HepG2 (cell line): Measurements from ENCODE around the gene GLE1. TPM values are rescaled to one million over a fixed set of nuclear protein-coding genes. Genes with fewer than 3 reads are reported as not detected.

ENCODE experiments used
- ARID5B ChIP-seq: IDR thresholded peaks from 2 replicates; pipeline ENCODE4 v1.4.0; 2020; ENCODE audit warnings: mild to moderate bottlenecking, missing genetic modification reagents
- NFKB2 ChIP-seq: sonication (generic); formaldehyde crosslinking; IDR thresholded peaks from 2 replicates; pipeline ENCODE4 v1.4.0; 2020; ENCODE audit warnings: missing genetic modification reagents, borderline replicate concordance
- NR1H2 ChIP-seq: sonication (generic); formaldehyde crosslinking; IDR thresholded peaks from 2 replicates; pipeline ENCODE4 v1.8.1; 2022; ENCODE audit warnings: low read depth, missing genetic modification reagents, borderline replicate concordance
- ZNF446 ChIP-seq: sonication (generic); formaldehyde crosslinking; IDR thresholded peaks from 2 replicates; pipeline ENCODE4 v1.5.0; 2020; ENCODE audit warnings: mild to moderate bottlenecking, missing genetic modification reagents
- ZNF512 ChIP-seq: sonication (generic); formaldehyde crosslinking; IDR thresholded peaks from 2 replicates; pipeline ENCODE4 v1.4.0; 2020; ENCODE audit warnings: mild to moderate bottlenecking, missing genetic modification reagents
- ZNF777 ChIP-seq: sonication (generic); formaldehyde crosslinking; IDR thresholded peaks from 2 replicates; pipeline ENCODE4 v1.4.0; 2020; ENCODE audit warnings: missing genetic modification reagents
- polyA plus RNA-seq, 8 experiments: library from polyadenylated mRNA; depleted of rRNA in 3 of 8; stranded (reverse) in 7 of 8; unstranded in 1 of 8; fragments of >200 nt; fragmentation: Illumina TruSeq in 4 of 8; extraction: Trizol in 4 of 8; gene quantifications; 2 replicates each; pipeline versions ENCODE4 v1.2.1 to v1.2.3, GENCODE V29; 2011 to 2016; ENCODE audit warnings: low read depth in 4 of 8, missing spikeins in 1 of 8, mixed read lengths in 1 of 8; ENCODE audit not compliant: insufficient read depth in 1 of 8
- total RNA-seq, 5 experiments: library from RNA; depleted of rRNA; stranded (reverse); fragments of >200 nt; fragmentation: Illumina TruSeq; extraction: Trizol; gene quantifications; 2 replicates each; pipeline ENCODE4 v1.2.3, GENCODE V29; 2016; ENCODE audit warnings: low read depth in 1 of 5
- TF ChIP-seq, protein P1 (sequence below): sonication (generic); formaldehyde crosslinking; IDR thresholded peaks from 2 replicates; pipeline ENCODE4 v1.5.0; 2020; ENCODE audit warnings: mild to moderate bottlenecking, missing genetic modification reagents, borderline replicate concordance
- TF ChIP-seq, protein P2 (sequence below): sonication (generic); formaldehyde crosslinking; IDR thresholded peaks from one replicate; pipeline ENCODE4 v1.5.1; 2020; ENCODE audit warnings: mild to moderate bottlenecking, missing genetic modification reagents; ENCODE audit errors: not compliant biosample characterization
- TF ChIP-seq, protein P3 (sequence below): sonication (generic); formaldehyde crosslinking; IDR thresholded peaks from 2 replicates; pipeline ENCODE4 v1.9.0; 2021; ENCODE audit warnings: missing genetic modification reagents, mild to moderate bottlenecking, borderline replicate concordance

GLE1 gene
- total and polyA plus RNA-seq, 2 of the 13 experiments (the other 11 are each of a cell fraction or from before 2014, with no cell fraction given) = 14.7 to 28.8 TPM

DNA sequence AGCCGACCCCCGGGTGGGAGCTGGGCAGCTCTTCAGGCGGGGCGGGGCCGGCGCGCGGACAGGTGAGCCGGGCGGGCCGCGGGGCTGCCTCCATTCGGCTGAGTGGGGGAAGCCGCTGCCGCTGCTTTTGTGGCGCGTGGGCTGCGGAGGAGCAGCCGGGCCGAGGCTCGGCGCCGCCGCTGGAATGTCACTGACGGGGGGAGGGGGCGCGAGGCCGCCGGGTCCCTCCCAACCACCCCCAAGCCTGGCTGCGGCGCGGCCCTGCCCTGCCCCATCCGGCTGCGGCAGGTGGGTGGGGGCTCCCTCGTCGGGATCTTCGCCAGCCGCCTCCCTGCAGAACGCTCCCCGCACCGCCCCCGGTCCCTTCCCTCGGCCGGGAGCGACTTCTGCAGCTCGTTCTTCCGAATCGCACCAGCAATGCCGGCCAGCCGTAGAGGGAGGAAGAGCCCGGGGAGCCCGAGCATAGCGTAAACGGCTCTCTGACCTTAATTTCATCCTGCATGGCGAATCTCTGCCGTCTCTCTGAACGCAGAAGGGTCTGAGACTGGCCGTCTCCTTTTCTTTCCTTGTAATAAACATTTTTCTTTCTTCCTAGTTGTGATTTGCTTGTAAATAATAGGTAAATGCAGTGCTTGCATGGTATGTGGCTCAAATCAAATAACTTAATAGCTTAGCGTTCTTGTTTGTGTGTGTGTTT is 48.4 kb downstream of the GLE1 start (continued):
- 0 out of 2 replicates have a peak, but pooled peaks have one; percentile 40 for TF ChIP-seq ARID5B
- no peak for TF ChIP-seq NFKB2
- no peak for TF ChIP-seq ZNF512 (CRISPR knock-in tag)
- TF ChIP-seq, protein P1, sequence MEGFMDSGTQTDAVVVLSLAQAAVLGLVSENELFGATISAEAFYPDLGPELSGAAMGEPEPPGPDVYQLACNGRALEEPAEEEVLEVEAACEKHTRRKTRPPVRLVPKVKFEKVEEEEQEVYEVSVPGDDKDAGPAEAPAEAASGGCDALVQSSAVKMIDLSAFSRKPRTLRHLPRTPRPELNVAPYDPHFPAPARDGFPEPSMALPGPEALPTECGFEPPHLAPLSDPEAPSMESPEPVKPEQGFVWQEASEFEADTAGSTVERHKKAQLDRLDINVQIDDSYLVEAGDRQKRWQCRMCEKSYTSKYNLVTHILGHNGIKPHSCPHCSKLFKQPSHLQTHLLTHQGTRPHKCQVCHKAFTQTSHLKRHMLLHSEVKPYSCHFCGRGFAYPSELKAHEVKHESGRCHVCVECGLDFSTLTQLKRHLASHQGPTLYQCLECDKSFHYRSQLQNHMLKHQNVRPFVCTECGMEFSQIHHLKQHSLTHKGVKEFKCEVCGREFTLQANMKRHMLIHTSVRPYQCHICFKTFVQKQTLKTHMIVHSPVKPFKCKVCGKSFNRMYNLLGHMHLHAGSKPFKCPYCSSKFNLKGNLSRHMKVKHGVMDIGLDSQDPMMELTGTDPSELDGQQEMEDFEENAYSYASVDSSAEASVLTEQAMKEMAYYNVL (CRISPR knock-in tag) = no peak
- no peak for TF ChIP-seq ZNF446 (CRISPR knock-in tag)
- TF ChIP-seq, protein P2, sequence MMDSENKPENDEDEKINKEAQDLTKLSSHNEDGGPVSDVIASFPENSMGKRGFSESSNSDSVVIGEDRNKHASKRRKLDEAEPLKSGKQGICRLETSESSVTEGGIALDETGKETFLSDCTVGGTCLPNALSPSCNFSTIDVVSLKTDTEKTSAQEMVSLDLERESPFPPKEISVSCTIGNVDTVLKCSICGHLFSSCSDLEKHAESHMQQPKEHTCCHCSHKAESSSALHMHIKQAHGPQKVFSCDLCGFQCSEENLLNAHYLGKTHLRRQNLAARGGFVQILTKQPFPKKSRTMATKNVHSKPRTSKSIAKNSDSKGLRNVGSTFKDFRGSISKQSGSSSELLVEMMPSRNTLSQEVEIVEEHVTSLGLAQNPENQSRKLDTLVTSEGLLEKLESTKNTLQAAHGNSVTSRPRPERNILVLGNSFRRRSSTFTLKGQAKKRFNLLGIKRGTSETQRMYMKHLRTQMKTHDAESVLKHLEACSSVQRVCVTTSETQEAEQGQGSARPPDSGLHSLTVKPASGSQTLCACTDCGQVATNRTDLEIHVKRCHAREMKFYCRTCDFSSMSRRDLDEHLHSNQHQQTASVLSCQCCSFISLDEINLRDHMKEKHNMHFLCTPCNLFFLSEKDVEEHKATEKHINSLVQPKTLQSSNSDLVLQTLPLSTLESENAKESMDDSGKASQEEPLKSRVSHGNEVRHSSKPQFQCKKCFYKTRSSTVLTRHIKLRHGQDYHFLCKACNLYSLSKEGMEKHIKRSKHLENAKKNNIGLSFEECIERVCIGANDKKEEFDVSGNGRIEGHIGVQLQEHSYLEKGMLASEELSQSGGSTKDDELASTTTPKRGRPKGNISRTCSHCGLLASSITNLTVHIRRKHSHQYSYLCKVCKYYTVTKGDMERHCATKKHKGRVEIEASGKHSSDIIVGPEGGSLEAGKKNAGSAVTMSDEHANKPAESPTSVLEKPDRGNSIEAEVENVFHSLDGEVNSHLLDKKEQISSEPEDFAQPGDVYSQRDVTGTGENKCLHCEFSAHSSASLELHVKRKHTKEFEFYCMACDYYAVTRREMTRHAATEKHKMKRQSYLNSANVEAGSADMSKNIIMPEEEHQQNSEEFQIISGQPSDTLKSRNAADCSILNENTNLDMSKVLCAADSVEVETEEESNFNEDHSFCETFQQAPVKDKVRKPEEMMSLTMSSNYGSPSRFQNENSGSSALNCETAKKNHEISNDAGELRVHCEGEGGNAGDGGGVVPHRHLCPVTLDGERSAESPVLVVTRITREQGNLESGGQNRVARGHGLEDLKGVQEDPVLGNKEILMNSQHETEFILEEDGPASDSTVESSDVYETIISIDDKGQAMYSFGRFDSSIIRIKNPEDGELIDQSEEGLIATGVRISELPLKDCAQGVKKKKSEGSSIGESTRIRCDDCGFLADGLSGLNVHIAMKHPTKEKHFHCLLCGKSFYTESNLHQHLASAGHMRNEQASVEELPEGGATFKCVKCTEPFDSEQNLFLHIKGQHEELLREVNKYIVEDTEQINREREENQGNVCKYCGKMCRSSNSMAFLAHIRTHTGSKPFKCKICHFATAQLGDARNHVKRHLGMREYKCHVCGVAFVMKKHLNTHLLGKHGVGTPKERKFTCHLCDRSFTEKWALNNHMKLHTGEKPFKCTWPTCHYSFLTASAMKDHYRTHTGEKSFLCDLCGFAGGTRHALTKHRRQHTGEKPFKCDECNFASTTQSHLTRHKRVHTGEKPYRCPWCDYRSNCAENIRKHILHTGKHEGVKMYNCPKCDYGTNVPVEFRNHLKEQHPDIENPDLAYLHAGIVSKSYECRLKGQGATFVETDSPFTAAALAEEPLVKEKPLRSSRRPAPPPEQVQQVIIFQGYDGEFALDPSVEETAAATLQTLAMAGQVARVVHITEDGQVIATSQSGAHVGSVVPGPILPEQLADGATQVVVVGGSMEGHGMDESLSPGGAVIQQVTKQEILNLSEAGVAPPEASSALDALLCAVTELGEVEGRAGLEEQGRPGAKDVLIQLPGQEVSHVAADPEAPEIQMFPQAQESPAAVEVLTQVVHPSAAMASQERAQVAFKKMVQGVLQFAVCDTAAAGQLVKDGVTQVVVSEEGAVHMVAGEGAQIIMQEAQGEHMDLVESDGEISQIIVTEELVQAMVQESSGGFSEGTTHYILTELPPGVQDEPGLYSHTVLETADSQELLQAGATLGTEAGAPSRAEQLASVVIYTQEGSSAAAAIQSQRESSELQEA (CRISPR knock-in tag) = no peak
- TF ChIP-seq NR1H2 (CRISPR knock-in tag) = no peak
- TF ChIP-seq ZNF777 (CRISPR knock-in tag) = no peak
- TF ChIP-seq, protein P3, sequence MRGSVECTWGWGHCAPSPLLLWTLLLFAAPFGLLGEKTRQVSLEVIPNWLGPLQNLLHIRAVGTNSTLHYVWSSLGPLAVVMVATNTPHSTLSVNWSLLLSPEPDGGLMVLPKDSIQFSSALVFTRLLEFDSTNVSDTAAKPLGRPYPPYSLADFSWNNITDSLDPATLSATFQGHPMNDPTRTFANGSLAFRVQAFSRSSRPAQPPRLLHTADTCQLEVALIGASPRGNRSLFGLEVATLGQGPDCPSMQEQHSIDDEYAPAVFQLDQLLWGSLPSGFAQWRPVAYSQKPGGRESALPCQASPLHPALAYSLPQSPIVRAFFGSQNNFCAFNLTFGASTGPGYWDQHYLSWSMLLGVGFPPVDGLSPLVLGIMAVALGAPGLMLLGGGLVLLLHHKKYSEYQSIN (CRISPR knock-in tag) = no peak
